Measurements from ENCODE around the gene HIVEP3.

GRCh38 chr1:41456847-41457540, 461.7 kb downstream of the HIVEP3 start:
- TF ChIP-seq, protein P1, sequence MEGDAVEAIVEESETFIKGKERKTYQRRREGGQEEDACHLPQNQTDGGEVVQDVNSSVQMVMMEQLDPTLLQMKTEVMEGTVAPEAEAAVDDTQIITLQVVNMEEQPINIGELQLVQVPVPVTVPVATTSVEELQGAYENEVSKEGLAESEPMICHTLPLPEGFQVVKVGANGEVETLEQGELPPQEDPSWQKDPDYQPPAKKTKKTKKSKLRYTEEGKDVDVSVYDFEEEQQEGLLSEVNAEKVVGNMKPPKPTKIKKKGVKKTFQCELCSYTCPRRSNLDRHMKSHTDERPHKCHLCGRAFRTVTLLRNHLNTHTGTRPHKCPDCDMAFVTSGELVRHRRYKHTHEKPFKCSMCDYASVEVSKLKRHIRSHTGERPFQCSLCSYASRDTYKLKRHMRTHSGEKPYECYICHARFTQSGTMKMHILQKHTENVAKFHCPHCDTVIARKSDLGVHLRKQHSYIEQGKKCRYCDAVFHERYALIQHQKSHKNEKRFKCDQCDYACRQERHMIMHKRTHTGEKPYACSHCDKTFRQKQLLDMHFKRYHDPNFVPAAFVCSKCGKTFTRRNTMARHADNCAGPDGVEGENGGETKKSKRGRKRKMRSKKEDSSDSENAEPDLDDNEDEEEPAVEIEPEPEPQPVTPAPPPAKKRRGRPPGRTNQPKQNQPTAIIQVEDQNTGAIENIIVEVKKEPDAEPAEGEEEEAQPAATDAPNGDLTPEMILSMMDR (IDR thresholded peaks at IDR 0.05) = no peak
- no peak for TF ChIP-seq POLR2A (IDR thresholded peaks at IDR 0.05)
